GM21529 (cell line): ENCODE measurements around the gene PGLYRP1.

Experiments used
- ATAC-seq: cut with Tn5 transposase; IDR thresholded peaks from one replicate; pipeline ENCODE4 v1.9.1; 2021; ENCODE audit not compliant: unreplicated experiment

PGLYRP1 gene

GRCh38 chr19:46032597-46033025 is 9.8 kb upstream of the PGLYRP1 start:
- ATAC-seq: no peak

- no peak for ATAC-seq
Observed at GRCh38 chr19:46031781-46032596, 9.1 kb upstream of the PGLYRP1 start.

GRCh38 chr19:46030812-46031550 is 8.1 kb upstream of the PGLYRP1 start:
- ATAC-seq: no peak

- ATAC-seq: no peak
Observed at GRCh38 chr19:46025835-46026234, 3.0 kb upstream of the PGLYRP1 start.

- no peak for ATAC-seq
Observed at GRCh38 chr19:46023311-46023779, 492 bp upstream of the PGLYRP1 start.

- no peak for ATAC-seq
Observed at GRCh38 chr19:46022061-46022430, 807 bp downstream of the PGLYRP1 start.

GRCh38 chr19:46021531-46022041 is 1.3 kb downstream of the PGLYRP1 start:
- no peak for ATAC-seq

- ATAC-seq: no peak
Observed at GRCh38 chr19:46020819-46021125, 2.1 kb downstream of the PGLYRP1 start.

- ATAC-seq: no peak
Observed at GRCh38 chr19:46019270-46019669, 3.6 kb downstream of the PGLYRP1 start.

- no peak for ATAC-seq
Observed at GRCh38 chr19:46018729-46019251, 4.1 kb downstream of the PGLYRP1 start.

GRCh38 chr19:46017874-46018675 is 4.8 kb downstream of the PGLYRP1 start:
- no peak for ATAC-seq

- no peak for ATAC-seq
Observed at GRCh38 chr19:46017095-46017429, 5.8 kb downstream of the PGLYRP1 start.

- peak; percentile 56 for ATAC-seq
Observed at GRCh38 chr19:46016426-46017094, 6.3 kb downstream of the PGLYRP1 start.

- ATAC-seq: peak; percentile 20
Observed at GRCh38 chr19:46015687-46016425, 7.0 kb downstream of the PGLYRP1 start.

- ATAC-seq: no peak
Observed at GRCh38 chr19:46014941-46015686, 7.7 kb downstream of the PGLYRP1 start.

- ATAC-seq: no peak
Observed at GRCh38 chr19:46014534-46014933, 8.3 kb downstream of the PGLYRP1 start.

- ATAC-seq: no peak
Observed at GRCh38 chr19:46009530-46010510, 13.0 kb downstream of the PGLYRP1 start.

- ATAC-seq: no peak
Observed at GRCh38 chr19:46006411-46006810, 16.4 kb downstream of the PGLYRP1 start.
